ENCODE measurements around the gene ELN. TPM values are rescaled to one million over a fixed set of nuclear protein-coding genes. Genes with fewer than 3 reads are reported as not detected.
A peak's percentile ranks its signal among the peaks of the same experiment; 100 is the strongest.

Gene ELN
- total RNA-seq, 2 donors from 2014 or later: 6.9 to 12.6 TPM

DNA sequence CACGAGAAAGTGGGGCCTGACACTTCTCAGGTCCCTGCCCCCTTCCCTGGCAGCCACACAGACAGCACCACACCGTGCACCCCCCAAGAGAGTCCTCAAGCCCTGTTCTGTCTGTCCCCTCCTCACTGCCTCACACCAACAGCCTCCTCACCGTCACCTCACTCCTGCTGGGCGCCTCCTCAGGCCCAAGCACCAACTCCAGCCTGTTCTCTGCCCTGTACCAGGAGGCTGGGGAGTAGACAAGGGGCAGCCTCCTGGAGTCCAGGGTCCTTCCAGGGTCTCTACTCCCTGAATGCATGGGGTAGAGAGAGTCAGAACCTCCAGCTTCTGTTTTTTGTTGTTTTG lies 26.9 kb upstream of the ELN start:
- Histone ChIP-seq H3K4me1 (peaks cover 4% of the 10 kb centered on the region), H3K4me3 (no peak overlapping the region), H3K27ac (no peak overlapping the region), H3K9me3 (no peaks in the 10 kb centered on the region), H3K36me3 (no peaks in the 10 kb centered on the region), H3K27me3 (no peaks in the 10 kb centered on the region), H3K9ac (ENCODE audit: low read depth in 2 of 2, low read length in 2 of 2) (no peak overlapping the region)
- TF ChIP-seq, protein P1, sequence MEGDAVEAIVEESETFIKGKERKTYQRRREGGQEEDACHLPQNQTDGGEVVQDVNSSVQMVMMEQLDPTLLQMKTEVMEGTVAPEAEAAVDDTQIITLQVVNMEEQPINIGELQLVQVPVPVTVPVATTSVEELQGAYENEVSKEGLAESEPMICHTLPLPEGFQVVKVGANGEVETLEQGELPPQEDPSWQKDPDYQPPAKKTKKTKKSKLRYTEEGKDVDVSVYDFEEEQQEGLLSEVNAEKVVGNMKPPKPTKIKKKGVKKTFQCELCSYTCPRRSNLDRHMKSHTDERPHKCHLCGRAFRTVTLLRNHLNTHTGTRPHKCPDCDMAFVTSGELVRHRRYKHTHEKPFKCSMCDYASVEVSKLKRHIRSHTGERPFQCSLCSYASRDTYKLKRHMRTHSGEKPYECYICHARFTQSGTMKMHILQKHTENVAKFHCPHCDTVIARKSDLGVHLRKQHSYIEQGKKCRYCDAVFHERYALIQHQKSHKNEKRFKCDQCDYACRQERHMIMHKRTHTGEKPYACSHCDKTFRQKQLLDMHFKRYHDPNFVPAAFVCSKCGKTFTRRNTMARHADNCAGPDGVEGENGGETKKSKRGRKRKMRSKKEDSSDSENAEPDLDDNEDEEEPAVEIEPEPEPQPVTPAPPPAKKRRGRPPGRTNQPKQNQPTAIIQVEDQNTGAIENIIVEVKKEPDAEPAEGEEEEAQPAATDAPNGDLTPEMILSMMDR (IDR thresholded peaks at IDR 0.05): no peak
- intact Hi-C loops (cut with DNase I): no loop called here
- DNase-seq: no peak

DNA sequence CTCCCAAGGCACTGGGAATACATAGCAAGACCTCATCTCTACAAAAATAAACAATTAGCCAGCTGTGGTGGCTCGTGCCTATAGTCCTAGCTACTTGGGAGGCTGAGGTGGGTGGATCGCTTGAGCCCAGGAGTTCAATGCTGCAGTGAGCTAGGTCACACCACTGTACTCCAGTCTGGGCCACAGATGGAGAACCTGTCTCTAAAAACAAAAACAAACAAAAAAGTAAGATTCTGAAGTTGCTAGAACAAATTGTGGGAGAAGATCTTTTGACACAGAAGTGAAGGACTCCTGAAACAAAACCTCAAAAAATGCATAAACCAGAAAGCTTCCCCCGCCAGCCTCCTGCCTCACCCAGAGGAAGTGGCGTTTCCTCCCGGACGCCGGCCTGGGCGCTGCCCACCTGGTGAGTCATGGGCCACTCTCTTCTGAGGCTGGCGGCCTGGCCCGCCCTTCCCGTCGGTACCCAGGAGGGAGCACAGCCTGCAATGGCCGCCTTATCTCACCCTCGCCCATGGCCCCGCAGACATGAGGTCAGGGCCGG lies 25.4 kb upstream of the ELN start:
- Histone ChIP-seq H3K9me3 (no peaks in the 10 kb centered on the region), H3K4me1 (peaks cover 4% of the 10 kb centered on the region), H3K9ac (ENCODE audit: low read depth in 2 of 2, low read length in 2 of 2) (no peak overlapping the region), H3K27ac (no peak overlapping the region), H3K27me3 (no peaks in the 10 kb centered on the region), H3K36me3 (no peaks in the 10 kb centered on the region), H3K4me3 (no peak overlapping the region)
- TF ChIP-seq, protein P1 (IDR thresholded peaks at IDR 0.05): no peak
- peak; percentile 75 for DNase-seq
- intact Hi-C loops (cut with DNase I): no loop called here

DNA sequence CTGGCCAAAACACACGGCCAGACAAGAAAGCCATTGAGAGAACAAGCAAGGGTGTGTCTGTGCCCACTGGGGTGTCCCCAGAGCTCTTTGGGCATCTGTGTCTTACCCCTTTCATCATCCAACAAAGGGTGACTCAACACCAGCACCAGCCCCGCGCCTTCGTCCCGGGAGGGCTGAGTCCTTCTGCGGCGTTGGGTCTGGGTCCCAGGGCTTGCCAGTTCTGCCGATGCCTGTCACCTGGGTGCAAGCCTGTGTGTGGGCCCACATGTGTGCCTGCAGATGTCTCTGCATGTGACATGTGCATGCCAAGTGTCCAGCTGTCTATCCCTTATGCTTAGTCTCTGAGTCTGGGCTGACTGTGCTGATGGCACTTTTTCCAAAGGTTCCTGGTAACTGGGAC lies 24.4 kb upstream of the ELN start:
- Histone ChIP-seq H3K36me3 (no peaks in the 10 kb centered on the region), H3K27ac (no peak overlapping the region), H3K4me1 (peaks cover 4% of the 10 kb centered on the region), H3K9ac (ENCODE audit: low read depth in 2 of 2, low read length in 2 of 2) (no peak overlapping the region), H3K27me3 (no peaks in the 10 kb centered on the region), H3K4me3 (no peak overlapping the region), H3K9me3 (no peaks in the 10 kb centered on the region)
- no peak for DNase-seq
- intact Hi-C loops (cut with DNase I): no loop called here
- TF ChIP-seq, protein P1 (IDR thresholded peaks at IDR 0.05): no peak

DNA sequence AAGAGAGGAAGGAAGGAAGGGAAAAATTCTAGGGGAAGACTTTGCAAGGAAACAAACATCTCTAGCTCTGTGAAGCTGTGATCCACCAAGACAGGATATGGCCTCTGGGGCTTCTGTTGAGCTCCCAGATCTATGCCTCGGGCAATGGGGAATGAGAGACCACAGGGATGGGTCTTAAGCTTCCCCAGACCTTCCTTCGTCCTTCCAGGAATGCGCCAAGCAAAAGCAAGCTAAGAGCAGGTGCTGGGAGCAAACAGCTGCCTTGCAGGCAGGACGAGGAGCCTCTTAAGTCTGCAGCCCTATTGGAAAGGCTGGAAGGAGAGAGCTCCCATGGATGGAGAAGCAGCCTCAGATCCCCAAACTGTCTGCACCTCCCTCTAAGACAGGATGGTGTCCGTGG lies 21.9 kb upstream of the ELN start:
- TF ChIP-seq, protein P1 (IDR thresholded peaks at IDR 0.05): no peak
- Histone ChIP-seq H3K9me3 (no peaks in the 10 kb centered on the region), H3K9ac (ENCODE audit: low read depth in 2 of 2, low read length in 2 of 2) (no peak overlapping the region), H3K36me3 (no peaks in the 10 kb centered on the region), H3K27me3 (no peaks in the 10 kb centered on the region), H3K27ac (no peak overlapping the region), H3K4me3 (no peak overlapping the region), H3K4me1 (peaks cover 4% of the 10 kb centered on the region)
- DNase-seq: no peak
- intact Hi-C loops (cut with DNase I): no loop called here

DNA sequence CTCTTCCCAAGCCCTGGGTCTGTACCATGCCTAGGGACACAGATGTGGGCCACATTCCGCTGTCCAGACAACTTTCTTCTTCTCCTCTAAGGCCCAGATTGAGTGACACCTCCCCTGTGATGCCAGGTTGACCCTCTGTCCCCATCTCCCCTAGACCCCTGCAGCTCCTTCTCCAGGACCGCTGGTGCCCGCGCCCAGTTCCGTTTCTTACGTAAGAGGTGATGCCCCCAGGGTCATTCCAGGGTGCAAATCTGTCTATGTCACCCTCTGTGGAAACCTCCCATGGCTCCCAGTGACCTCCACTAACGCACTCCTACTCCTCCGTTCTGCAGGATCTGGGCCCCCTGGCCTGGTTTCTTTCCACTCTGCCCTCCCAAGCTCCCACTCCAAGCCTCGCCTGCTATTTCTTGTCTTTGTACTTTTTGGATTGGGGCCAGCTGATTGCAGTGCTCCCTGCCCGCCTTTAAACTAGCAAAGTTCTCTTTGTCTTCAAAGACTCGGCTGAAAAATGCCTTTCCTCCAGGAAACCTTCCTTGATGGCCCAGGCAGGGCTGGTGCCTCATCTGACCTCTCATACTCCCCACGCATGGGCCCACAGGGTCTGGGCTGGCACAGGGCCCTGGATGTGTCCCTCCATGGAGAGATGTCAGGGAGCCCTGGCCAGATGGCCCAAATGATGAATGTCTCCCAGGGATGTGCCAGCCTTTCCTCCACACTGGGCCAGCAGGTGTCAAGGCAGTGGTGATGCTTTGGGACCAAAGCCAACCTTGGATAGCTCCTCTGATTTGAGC lies 21.3 kb upstream of the ELN start:
- Histone ChIP-seq H3K27ac (no peak overlapping the region), H3K9ac (ENCODE audit: low read depth in 2 of 2, low read length in 2 of 2) (no peak overlapping the region), H3K27me3 (no peaks in the 10 kb centered on the region), H3K36me3 (no peaks in the 10 kb centered on the region), H3K9me3 (no peaks in the 10 kb centered on the region), H3K4me3 (no peak overlapping the region), H3K4me1 (peaks cover 4% of the 10 kb centered on the region)
- DNase-seq: no peak
- TF ChIP-seq, protein P1 (IDR thresholded peaks at IDR 0.05): no peak
- intact Hi-C loops (cut with DNase I): no loop called here

Data from colonic mucosa (tissue), 4 donors.